ENCODE data around the gene RPL27.
A peak's percentile ranks its signal among the peaks of the same experiment; 100 is the strongest.

GRCh38 chr17:43020789-43021740 is 22.8 kb downstream of the RPL27 start:
- no peak for TF ChIP-seq CTCF (IDR thresholded peaks at IDR 0.05; ENCODE audit: extremely low read depth in 1 of 2, insufficient read depth in 1 of 2, low read depth in 1 of 2, low read length in 2 of 2)
- peak; percentile 55 for TF ChIP-seq POLR2A (IDR thresholded peaks at IDR 0.05; ENCODE audit: low read depth, low read length)
- TF ChIP-seq EZH2 (IDR thresholded peaks at IDR 0.05; ENCODE audit: borderline replicate concordance, low read depth, low read length, severe bottlenecking) = no peak
- TF ChIP-seq MAX (IDR thresholded peaks at IDR 0.05; ENCODE audit: insufficient read depth, insufficient read length) = no peak
- TF ChIP-seq POLR2AphosphoS5 (IDR thresholded peaks at IDR 0.05; ENCODE audit: insufficient read depth, low read depth, low read length) = peak; percentile 82

Data from endothelial cell of umbilical vein (primary cell).